Sigmoid colon (tissue), 7 donors: ENCODE measurements around the gene KLHL29. TPM values are rescaled to one million over a fixed set of nuclear protein-coding genes. Genes with fewer than 3 reads are reported as not detected.

Experiments used
- DNase-seq: peaks from one replicate; pipeline ENCODE4 v3.0.0-alpha.2; 2019
- H3K27ac ChIP-seq, 4 donors: fragments of 200-600 bp; sonication (generic); one replicate each; pipeline ENCODE4 v1.5.1; 2016 to 2019; ENCODE audit warnings: mild to moderate bottlenecking in 1 of 4
- H3K27me3 ChIP-seq, 3 donors: fragments of 200-600 bp; sonication (generic); one replicate each; pipeline ENCODE4 v1.5.1; 2019; ENCODE audit warnings: mild to moderate bottlenecking in 1 of 3
- H3K36me3 ChIP-seq, 4 donors: fragments of 200-600 bp; sonication (generic); one replicate each; pipeline ENCODE4 v1.5.1; 2016 to 2019
- H3K4me1 ChIP-seq, 4 donors: fragments of 200-600 bp; sonication (generic); one replicate each; pipeline ENCODE4 v1.5.1; 2017 to 2019
- H3K4me3 ChIP-seq, 4 donors: fragments of 200-600 bp; sonication (generic); one replicate each; pipeline ENCODE4 v1.5.1; 2017 to 2019; ENCODE audit warnings: mild to moderate bottlenecking in 2 of 4, moderate library complexity in 1 of 4
- H3K9me3 ChIP-seq, 4 donors: fragments of 200-600 bp in 3 of 4; sonication (generic) in 3 of 4; one replicate each; pipeline versions ENCODE4 v1.5.1 to v1.6.1; 2013 to 2019
- CTCF ChIP-seq, 4 experiments: fragments of 450-650 bp in 3 of 4; fragments of 200-600 bp in 1 of 4; IDR thresholded peaks; one replicate each; pipeline ENCODE4 v1.5.1; 2016 to 2019; ENCODE audit warnings: antibody characterized with exemption in 4 of 4, mild to moderate bottlenecking in 3 of 4, moderate library complexity in 2 of 4
- EP300 ChIP-seq, 4 donors: sonication (generic); formaldehyde crosslinking; IDR thresholded peaks; one replicate each; pipeline ENCODE4 v1.6.1; 2017; ENCODE audit warnings: antibody characterized with exemption in 4 of 4
- POLR2A ChIP-seq, 2 donors: fragments of 450-650 bp; IDR thresholded peaks; one replicate each; pipeline ENCODE4 v1.6.1; 2016; ENCODE audit warnings: antibody characterized with exemption in 2 of 2, mild to moderate bottlenecking in 2 of 2, moderate library complexity in 2 of 2
- POLR2AphosphoS5 ChIP-seq, 4 donors: sonication (generic); formaldehyde crosslinking; IDR thresholded peaks; one replicate each; pipeline ENCODE4 v1.6.1; 2017; ENCODE audit warnings: antibody characterized with exemption in 4 of 4
- WGBS, 2 donors: extraction: QIAGEN DNeasy Blood & Tissue Kit; methylation state at CpG; one replicate each; pipeline ENCODE4 v1.1.7; 2013; 5-methylcytosine and 5-hydroxymethylcytosine counted together
- intact Hi-C: fragments of 100-400 bp; cut with DNase I; formaldehyde crosslinking; loops from one replicate; pipeline ENCODE4 v1.15.1; 2023
- polyA plus RNA-seq, 3 donors: library from polyadenylated mRNA; stranded (reverse); fragments of 200-250 nt; gene quantifications; one replicate each; pipeline ENCODE4 v1.2.3, GENCODE V29; 2013
- total RNA-seq, 4 donors: library from RNA; depleted of rRNA; stranded (reverse); fragments of >200 nt; gene quantifications; one replicate each; pipeline ENCODE4 v1.1.0, GENCODE V29; 2016
- donor health status: healthy with polysubstance abuse.
- donor health status: Bipolar disorder and iron deficiency.
- donor health status: healthy.

The KLHL29 gene
- total and polyA plus RNA-seq, 7 donors = 0.46 to 25.5 (median 6.3) TPM

GRCh38 chr2:23698721-23699579, 314.0 kb downstream of the KLHL29 start:
- TF ChIP-seq POLR2A (IDR thresholded peaks at IDR 0.05) (no peak), POLR2AphosphoS5 (IDR thresholded peaks at IDR 0.05) (peak in 1 of 4 donors; percentile 22), EP300 (IDR thresholded peaks at IDR 0.05) (no peak)
- Histone ChIP-seq H3K36me3 (peaks cover under 1 to 79% (median 9%) of the 10 kb centered on the region in 4 donors), H3K4me3 (no peak overlapping the region), H3K9me3 (no peaks in the 10 kb centered on the region), H3K27me3 (no peaks in the 10 kb centered on the region), H3K27ac (peak overlapping the region; percentile 8 to 51 (median 35)), H3K4me1 (peaks cover 0 to 14% (median 11%) of the 10 kb centered on the region in 4 donors)
- intact Hi-C loops = no loop called here
- 84 to 87% methylated on average over 17 of the region's 17 CpGs for WGBS, 2 donors
- DNase-seq = peak; percentile 66

- H3K4me1 ChIP-seq = peaks cover 0 to 14% (median 11%) of the 10 kb centered on the region in 4 donors
- no peak overlapping the region for H3K4me3 ChIP-seq
- H3K36me3 ChIP-seq = peaks cover 5 to 79% (median 9%) of the 10 kb centered on the region in 4 donors
- peak overlapping the region in 3 of 4 donors; percentile 8 to 51 (median 36) for H3K27ac ChIP-seq
- H3K27me3 ChIP-seq = no peaks in the 10 kb centered on the region
- H3K9me3 ChIP-seq = no peaks in the 10 kb centered on the region
- TF ChIP-seq POLR2A (IDR thresholded peaks at IDR 0.05) (no peak), POLR2AphosphoS5 (IDR thresholded peaks at IDR 0.05) (no peak)
- WGBS, 2 donors = 95 to 97% methylated on average over 5 of the region's 5 CpGs
- peak; percentile 61 for DNase-seq
- intact Hi-C loops = no loop called here
Measured at GRCh38 chr2:23699580-23699925, 314.6 kb downstream of the KLHL29 start.

- intact Hi-C loops = no loop called here
- Histone ChIP-seq H3K27me3 (no peaks in the 10 kb centered on the region), H3K4me1 (peaks cover 0 to 14% (median 11%) of the 10 kb centered on the region in 4 donors), H3K4me3 (no peak overlapping the region), H3K27ac (no peak overlapping the region), H3K9me3 (no peaks in the 10 kb centered on the region), H3K36me3 (peaks cover 5 to 78% (median 6%) of the 10 kb centered on the region in 4 donors)
- peak; percentile 39 for DNase-seq
- WGBS, 2 donors = 89 to 93% methylated on average over 5 of the region's 5 CpGs
- TF ChIP-seq POLR2AphosphoS5 (IDR thresholded peaks at IDR 0.05) (no peak), POLR2A (IDR thresholded peaks at IDR 0.05) (no peak), CTCF (IDR thresholded peaks at IDR 0.05) (no peak), EP300 (IDR thresholded peaks at IDR 0.05) (no peak)
Measured at GRCh38 chr2:23700627-23701026, 315.6 kb downstream of the KLHL29 start.

- DNase-seq = peak; percentile 50
- TF ChIP-seq CTCF (IDR thresholded peaks at IDR 0.05) = no peak
- TF ChIP-seq POLR2A (IDR thresholded peaks at IDR 0.05) = no peak
- intact Hi-C loops = no loop called here
- no peak overlapping the region for H3K4me3 ChIP-seq
- H3K36me3 ChIP-seq = peaks cover 0 to 82% (median 4%) of the 10 kb centered on the region in 4 donors
- WGBS, 2 donors = 97 to 98% methylated on average over 17 of the region's 17 CpGs
- H3K9me3 ChIP-seq = no peaks in the 10 kb centered on the region
- H3K27ac ChIP-seq = no peak overlapping the region
- H3K27me3 ChIP-seq = no peaks in the 10 kb centered on the region
- H3K4me1 ChIP-seq = peaks cover 0 to 26% (median 21%) of the 10 kb centered on the region in 4 donors
Measured at GRCh38 chr2:23703037-23703582, 318.1 kb downstream of the KLHL29 start.

GRCh38 chr2:23703583-23704385, 318.8 kb downstream of the KLHL29 start:
- DNase-seq = peak; percentile 46
- 93 to 94% methylated on average over 16 of the region's 16 CpGs for WGBS, 2 donors
- intact Hi-C loops = no loop called here

More at GRCh38 chr2:23703583-23704385, 318.8 kb downstream of the KLHL29 start:
- Histone ChIP-seq H3K4me3 (no peak overlapping the region), H3K27ac (no peak overlapping the region), H3K9me3 (no peaks in the 10 kb centered on the region), H3K4me1 (peaks cover 0 to 19% (median 17%) of the 10 kb centered on the region in 4 donors), H3K36me3 (peaks cover 0 to 87% (median 4%) of the 10 kb centered on the region in 4 donors), H3K27me3 (no peaks in the 10 kb centered on the region)
- TF ChIP-seq POLR2AphosphoS5 (IDR thresholded peaks at IDR 0.05) = no peak
- TF ChIP-seq EP300 (IDR thresholded peaks at IDR 0.05) = no peak
- TF ChIP-seq CTCF (IDR thresholded peaks at IDR 0.05) = no peak
- no peak for TF ChIP-seq POLR2A (IDR thresholded peaks at IDR 0.05)
